Dermis blood vessel endothelial cell (primary cell): ENCODE results near the gene C12orf43. TPM values are rescaled to one million over a fixed set of nuclear protein-coding genes. Genes with fewer than 3 reads are reported as not detected.

Source experiments
- DNase-seq: peaks from one replicate; pipeline ENCODE4 v3.0.0; 2010
- total RNA-seq: library from RNA; depleted of rRNA; stranded (reverse); fragments of >200 nt; gene quantifications from 2 replicates; pipeline ENCODE4 v1.2.3, GENCODE V29; 2014

The C12orf43 gene
- total RNA-seq, 1 donor from 2014 or later: 11.1 TPM

- no peak for DNase-seq
These were observed 37.7 kb downstream of the C12orf43 start, which contains the start of gene HNF1A for GRCh38 chr12:120978296-120979219. Gene HNF1A (plus strand): TSS chr12:120978543. CDS start chr12:120978769, 226 bp downstream.

- no peak for DNase-seq
These were observed 38.6 kb downstream of the C12orf43 start for GRCh38 chr12:120977531-120978295.

DNA sequence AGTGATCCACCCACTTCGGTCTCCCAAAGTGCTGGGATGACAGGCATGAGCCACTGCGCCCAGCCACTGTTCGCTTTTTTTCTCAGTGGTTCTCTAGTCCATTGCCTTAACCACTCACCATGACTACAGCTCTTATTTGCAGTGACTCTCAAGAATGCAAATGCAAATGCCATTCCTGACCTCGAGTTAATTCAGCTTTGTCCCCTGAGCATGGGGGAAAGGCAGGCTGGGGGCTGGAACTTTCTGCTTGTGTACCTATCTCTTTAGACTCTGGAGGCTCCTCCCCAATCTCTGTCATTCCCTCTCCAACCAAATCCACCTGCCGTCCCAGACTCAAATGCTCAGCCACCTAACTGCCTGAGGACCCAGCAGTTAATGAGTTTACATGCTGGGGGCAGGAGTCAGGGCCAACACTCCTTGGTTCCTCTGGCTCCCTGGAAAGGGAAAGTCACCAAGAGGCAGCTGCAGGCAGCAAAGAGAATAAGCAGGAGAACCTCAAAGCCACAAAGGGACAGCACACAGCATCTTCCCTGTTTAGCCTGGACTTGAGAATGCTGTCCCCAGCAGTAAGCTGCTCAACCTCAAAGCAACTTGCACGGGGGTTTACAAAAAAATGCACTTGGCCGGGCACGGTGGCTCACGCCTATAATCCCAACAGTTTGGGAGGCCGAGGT, 43.3 kb downstream of the C12orf43 start:
- no peak for DNase-seq

- DNase-seq: peak; percentile 75
These were observed 44.7 kb downstream of the C12orf43 start for GRCh38 chr12:120971299-120972180.

DNA sequence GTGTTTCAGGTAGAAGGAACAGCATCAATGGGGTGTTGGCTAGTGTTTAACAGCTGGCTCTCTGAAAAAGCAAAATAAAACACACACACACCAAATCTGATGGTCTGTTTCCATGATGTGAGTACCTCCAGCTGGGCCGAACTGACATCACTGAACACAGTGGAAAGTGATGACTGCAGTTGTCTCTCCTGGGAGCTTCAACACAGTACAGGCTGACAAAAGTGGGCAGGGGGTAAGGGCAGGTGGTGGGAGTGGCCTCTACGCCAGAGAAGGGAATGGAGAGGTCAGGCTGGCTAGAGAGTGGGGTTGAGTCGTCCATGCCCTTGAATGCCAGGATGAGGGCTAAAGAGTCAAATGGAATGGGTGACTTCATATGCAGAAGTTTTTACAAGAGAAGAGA, 46.0 kb downstream of the C12orf43 start:
- no peak for DNase-seq

- no peak for DNase-seq
These were observed 50.7 kb downstream of the C12orf43 start for GRCh38 chr12:120965534-120966091.

GRCh38 chr12:120964298-120964697, 52.0 kb downstream of the C12orf43 start:
- DNase-seq: no peak

DNA sequence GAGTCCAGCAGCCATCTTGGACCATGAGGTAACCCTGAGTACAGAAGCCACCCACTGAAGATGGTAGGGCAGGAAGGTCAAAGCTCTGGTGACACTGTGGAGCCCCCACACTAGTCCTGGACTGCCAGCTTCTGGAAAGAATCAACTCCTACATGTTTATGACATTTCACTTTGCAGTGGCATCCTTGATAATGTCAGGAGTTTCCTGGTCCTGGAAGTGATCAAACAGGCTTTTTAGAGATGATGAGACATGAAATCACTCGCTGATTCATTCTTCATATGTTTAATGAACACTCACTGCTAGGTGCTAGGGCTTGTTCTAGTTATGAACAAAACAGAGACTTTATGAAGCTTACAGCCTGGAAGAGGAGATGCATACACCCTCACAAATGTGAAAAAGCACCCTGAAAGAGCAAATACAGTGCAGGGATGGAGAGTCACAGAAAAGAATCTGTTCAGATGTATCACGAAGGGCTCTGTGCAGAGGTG, 53.7 kb downstream of the C12orf43 start:
- no peak for DNase-seq

- DNase-seq: no peak
These were observed 54.4 kb downstream of the C12orf43 start for GRCh38 chr12:120961604-120962531.

DNA sequence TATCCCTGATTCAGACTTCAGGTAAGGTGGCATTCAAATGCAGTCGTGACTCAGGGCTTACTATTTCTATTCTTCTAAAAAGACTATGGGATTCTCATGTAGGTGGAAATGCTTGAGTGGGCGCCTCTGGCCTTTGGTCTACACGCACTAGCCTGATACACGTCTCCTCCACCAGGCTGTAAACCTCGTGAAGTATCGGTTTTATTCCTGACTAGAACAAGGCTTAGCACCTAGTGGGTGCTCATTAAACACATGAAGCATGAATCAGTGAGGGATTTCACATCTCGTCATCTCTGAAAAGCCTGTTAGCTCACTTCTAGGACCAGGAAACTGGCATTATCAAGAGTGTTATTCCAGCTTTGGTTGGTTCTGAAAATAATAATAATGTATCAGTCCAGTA, 55.6 kb downstream of the C12orf43 start:
- DNase-seq: no peak

- no peak for DNase-seq
These were observed 57.0 kb downstream of the C12orf43 start for GRCh38 chr12:120959111-120959878.

DNA sequence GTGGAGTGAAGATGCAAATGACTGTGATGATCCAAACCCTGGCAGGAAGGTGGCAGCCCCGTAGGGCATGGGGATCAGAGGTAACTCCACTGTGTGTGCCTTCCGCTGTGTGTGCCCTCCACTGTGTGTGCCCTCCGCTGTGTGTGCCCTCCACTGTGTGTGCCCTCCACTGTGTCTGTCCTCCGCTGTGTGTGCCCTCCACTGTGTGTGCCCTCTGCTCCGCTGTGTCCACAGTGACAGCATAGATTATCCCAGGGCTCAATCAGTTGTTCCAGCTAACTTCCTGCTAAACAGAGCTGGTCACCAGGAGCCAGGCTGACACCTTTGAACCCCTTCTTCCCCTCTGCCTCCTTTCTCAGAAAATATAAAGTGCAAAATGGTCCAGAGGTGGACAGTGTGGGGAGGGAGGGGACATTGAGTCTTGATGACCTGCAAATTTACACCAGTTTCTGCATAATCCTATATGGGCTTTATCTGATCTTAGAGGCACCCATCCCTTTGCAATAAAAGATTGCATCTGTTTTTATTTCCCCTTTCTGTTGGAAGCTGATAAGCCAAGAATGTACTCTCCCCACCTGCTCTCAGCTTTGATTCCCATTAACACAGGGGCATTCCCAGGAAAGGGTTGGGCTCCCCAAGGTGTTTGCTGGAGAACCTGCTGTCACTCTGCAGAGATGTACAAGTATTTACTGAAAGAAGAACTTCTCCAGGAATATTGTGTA, 59.5 kb downstream of the C12orf43 start:
- no peak for DNase-seq

DNA sequence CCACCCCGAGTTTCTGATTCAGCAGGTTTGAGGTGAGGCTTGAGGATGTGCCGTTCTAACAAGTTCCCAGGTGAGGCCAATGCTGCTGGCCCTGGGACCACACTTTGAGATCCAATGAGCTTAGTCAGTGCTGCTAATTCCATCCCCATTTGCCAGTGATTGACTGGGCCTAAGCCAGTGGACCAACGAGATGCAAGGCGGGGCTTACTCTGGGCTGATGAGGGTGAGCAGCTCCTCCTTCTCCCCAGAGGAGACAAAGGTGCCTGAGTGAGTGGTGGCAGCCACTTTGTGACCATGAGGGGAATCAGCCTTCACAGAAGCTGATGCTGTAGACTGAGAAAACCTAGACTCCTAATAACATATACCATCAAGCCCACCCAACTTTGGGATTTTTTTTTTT, 61.1 kb downstream of the C12orf43 start:
- no peak for DNase-seq

- no peak for DNase-seq
These were observed 65.5 kb downstream of the C12orf43 start for GRCh38 chr12:120950807-120951206.
